K562 (cell line): Measurements from ENCODE around the gene MAGIX. TPM values are rescaled to one million over a fixed set of nuclear protein-coding genes. Genes with fewer than 3 reads are reported as not detected.

Source experiments
- CTBP1 ChIP-seq: fragments of 450-650 bp; IDR thresholded peaks from 2 replicates; pipeline ENCODE4 v1.6.1; 2016; ENCODE audit warnings: borderline replicate concordance
- EGR1 ChIP-seq: fragments of 450-650 bp; conservative IDR thresholded peaks from 2 replicates; pipeline ENCODE4 v1.6.1; 2017; ENCODE audit warnings: mild to moderate bottlenecking
- FUS ChIP-seq: fragments of 200-400 bp; formaldehyde crosslinking; optimal IDR thresholded peaks from 2 replicates; pipeline ENCODE3; 2017; ENCODE audit warnings: low read depth, low read length
- KDM5B ChIP-seq: fragments of 200-600 bp; sonication (generic); IDR thresholded peaks from 2 replicates; pipeline ENCODE4 v1.6.1; 2012; ENCODE audit warnings: low read depth, mild to moderate bottlenecking, moderate library complexity, low read length, control low read depth, inconsistent platforms; ENCODE audit not compliant: insufficient replicate concordance
- MTF1 ChIP-seq: fragments of 250-450 bp; sonication (Bioruptor Pico); IDR thresholded peaks from 2 replicates; pipeline ENCODE4 v1.9.0; 2021; ENCODE audit warnings: moderate library complexity, mild to moderate bottlenecking, inconsistent platforms, borderline replicate concordance
- POLR3G ChIP-seq: IDR thresholded peaks from 2 replicates; pipeline ENCODE4 v1.6.1; 2011; ENCODE audit not compliant: insufficient read length, insufficient replicate concordance; ENCODE audit errors: extremely low read depth
- RFX7 ChIP-seq: fragments of 250-450 bp; sonication (Bioruptor Pico); IDR thresholded peaks from 2 replicates; pipeline ENCODE4 v1.5.1; 2021; ENCODE audit warnings: mild to moderate bottlenecking
- TCF7 ChIP-seq: sonication (generic); IDR thresholded peaks from 2 replicates; pipeline ENCODE4 v1.6.1; 2016; ENCODE audit warnings: antibody characterized with exemption, borderline replicate concordance
- ZBTB9 ChIP-seq: fragments of 450-650 bp; formaldehyde crosslinking; IDR thresholded peaks from 2 replicates; pipeline ENCODE4 v1.4.0; 2020; ENCODE audit warnings: mild to moderate bottlenecking, moderate library complexity
- ZNF699 ChIP-seq: fragments of 250-450 bp; sonication (Bioruptor Pico); IDR thresholded peaks from 2 replicates; pipeline ENCODE4 v1.8.0; 2021; ENCODE audit warnings: mild to moderate bottlenecking, moderate library complexity; ENCODE audit not compliant: insufficient replicate concordance
- polyA plus RNA-seq, 8 experiments: library from polyadenylated mRNA; depleted of rRNA in 4 of 8; stranded (reverse) in 5 of 8; unstranded in 3 of 8; fragments of >200 nt; fragmentation: Nextera tagmentation in 2 of 8; fragmentation: Illumina TruSeq in 1 of 8; extraction: Ambion mirVana in 2 of 8; extraction: Trizol in 1 of 8; gene quantifications; 2 replicates each; pipeline versions ENCODE4 v1.2.1 to v1.2.3, GENCODE V29; 2011 to 2014; ENCODE audit warnings: inconsistent platforms in 1 of 8, missing spikeins in 1 of 8
- total RNA-seq, 7 experiments: library from RNA; depleted of rRNA in 6 of 7; stranded (reverse); fragments of >200 nt in 6 of 7; fragmentation: Illumina TruSeq in 2 of 7; extraction: Trizol in 2 of 7; gene quantifications; 2 replicates each; pipeline versions ENCODE4 v1.2.1 to v1.2.3, GENCODE V29; 2011 to 2021; ENCODE audit warnings: low replicate concordance in 1 of 7
- TF ChIP-seq, protein P1 (sequence below): fragments of 250-450 bp; sonication (Bioruptor Pico); IDR thresholded peaks from 2 replicates; pipeline ENCODE4 v1.6.1; 2021; ENCODE audit warnings: mild to moderate bottlenecking
- TF ChIP-seq, protein P2 (sequence below): fragments of 150-350 bp; conservative IDR thresholded peaks from 2 replicates; pipeline ENCODE4 v1.6.1; 2014; ENCODE audit warnings: low read length
- TF ChIP-seq, protein P3 (sequence below), 2 experiments: fragments of 450-650 bp; formaldehyde crosslinking in 1 of 2; IDR thresholded peaks; 2 replicates each; pipeline versions ENCODE4 v1.4.0 to v1.6.1; 2014 to 2020; ENCODE audit warnings: mild to moderate bottlenecking in 2 of 2, borderline replicate concordance in 1 of 2, low read depth in 1 of 2

The MAGIX gene
- total and polyA plus RNA-seq, 9 of the 15 experiments (the other 6 are each of a cell fraction or from before 2014, with no cell fraction given), result 0.08 to 3.5 (median 0.47) TPM

GRCh38 chrX:49190821-49191573 is 28.4 kb downstream of the MAGIX start (continued):
- no peak for TF ChIP-seq ZBTB9 (CRISPR knock-in tag)
- TF ChIP-seq POLR3G, result no peak
- TF ChIP-seq RFX7 (CRISPR knock-in tag), result no peak
- TF ChIP-seq EGR1, result no peak
- TF ChIP-seq, protein P1, sequence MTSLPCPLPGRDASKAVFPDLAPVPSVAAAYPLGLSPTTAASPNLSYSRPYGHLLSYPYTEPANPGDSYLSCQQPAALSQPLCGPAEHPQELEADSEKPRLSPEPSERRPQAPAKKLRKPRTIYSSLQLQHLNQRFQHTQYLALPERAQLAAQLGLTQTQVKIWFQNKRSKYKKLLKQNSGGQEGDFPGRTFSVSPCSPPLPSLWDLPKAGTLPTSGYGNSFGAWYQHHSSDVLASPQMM (CRISPR knock-in tag), result no peak
- peak; percentile 67 for TF ChIP-seq KDM5B
- TF ChIP-seq, protein P2, sequence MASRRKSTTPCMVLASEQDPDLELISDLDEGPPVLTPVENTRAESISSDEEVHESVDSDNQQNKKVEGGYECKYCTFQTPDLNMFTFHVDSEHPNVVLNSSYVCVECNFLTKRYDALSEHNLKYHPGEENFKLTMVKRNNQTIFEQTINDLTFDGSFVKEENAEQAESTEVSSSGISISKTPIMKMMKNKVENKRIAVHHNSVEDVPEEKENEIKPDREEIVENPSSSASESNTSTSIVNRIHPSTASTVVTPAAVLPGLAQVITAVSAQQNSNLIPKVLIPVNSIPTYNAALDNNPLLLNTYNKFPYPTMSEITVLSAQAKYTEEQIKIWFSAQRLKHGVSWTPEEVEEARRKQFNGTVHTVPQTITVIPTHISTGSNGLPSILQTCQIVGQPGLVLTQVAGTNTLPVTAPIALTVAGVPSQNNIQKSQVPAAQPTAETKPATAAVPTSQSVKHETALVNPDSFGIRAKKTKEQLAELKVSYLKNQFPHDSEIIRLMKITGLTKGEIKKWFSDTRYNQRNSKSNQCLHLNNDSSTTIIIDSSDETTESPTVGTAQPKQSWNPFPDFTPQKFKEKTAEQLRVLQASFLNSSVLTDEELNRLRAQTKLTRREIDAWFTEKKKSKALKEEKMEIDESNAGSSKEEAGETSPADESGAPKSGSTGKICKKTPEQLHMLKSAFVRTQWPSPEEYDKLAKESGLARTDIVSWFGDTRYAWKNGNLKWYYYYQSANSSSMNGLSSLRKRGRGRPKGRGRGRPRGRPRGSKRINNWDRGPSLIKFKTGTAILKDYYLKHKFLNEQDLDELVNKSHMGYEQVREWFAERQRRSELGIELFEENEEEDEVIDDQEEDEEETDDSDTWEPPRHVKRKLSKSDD, result no peak
- TF ChIP-seq MTF1 (CRISPR knock-in tag), result no peak
- TF ChIP-seq FUS, result no peak
- TF ChIP-seq, protein P3, sequence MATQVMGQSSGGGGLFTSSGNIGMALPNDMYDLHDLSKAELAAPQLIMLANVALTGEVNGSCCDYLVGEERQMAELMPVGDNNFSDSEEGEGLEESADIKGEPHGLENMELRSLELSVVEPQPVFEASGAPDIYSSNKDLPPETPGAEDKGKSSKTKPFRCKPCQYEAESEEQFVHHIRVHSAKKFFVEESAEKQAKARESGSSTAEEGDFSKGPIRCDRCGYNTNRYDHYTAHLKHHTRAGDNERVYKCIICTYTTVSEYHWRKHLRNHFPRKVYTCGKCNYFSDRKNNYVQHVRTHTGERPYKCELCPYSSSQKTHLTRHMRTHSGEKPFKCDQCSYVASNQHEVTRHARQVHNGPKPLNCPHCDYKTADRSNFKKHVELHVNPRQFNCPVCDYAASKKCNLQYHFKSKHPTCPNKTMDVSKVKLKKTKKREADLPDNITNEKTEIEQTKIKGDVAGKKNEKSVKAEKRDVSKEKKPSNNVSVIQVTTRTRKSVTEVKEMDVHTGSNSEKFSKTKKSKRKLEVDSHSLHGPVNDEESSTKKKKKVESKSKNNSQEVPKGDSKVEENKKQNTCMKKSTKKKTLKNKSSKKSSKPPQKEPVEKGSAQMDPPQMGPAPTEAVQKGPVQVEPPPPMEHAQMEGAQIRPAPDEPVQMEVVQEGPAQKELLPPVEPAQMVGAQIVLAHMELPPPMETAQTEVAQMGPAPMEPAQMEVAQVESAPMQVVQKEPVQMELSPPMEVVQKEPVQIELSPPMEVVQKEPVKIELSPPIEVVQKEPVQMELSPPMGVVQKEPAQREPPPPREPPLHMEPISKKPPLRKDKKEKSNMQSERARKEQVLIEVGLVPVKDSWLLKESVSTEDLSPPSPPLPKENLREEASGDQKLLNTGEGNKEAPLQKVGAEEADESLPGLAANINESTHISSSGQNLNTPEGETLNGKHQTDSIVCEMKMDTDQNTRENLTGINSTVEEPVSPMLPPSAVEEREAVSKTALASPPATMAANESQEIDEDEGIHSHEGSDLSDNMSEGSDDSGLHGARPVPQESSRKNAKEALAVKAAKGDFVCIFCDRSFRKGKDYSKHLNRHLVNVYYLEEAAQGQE (IDR thresholded peaks at IDR 0.05; ENCODE audit: borderline replicate concordance), result no peak
- TF ChIP-seq, protein P3 (CRISPR knock-in tag; IDR thresholded peaks at IDR 0.05; ENCODE audit: low read depth), result no peak
- no peak for TF ChIP-seq ZNF699 (CRISPR knock-in tag)
- TF ChIP-seq CTBP1, result peak; percentile 26; the same call in 1 of the 2 replicates
- TF ChIP-seq TCF7, result no peak
